ENCODE measurements around the gene KIAA1328. TPM values are rescaled to one million over a fixed set of nuclear protein-coding genes. Genes with fewer than 3 reads are reported as not detected.

The KIAA1328 gene
- total RNA-seq, 1 donor from 2014 or later = 8.4 TPM

GRCh38 chr18:37084912-37085311 is 256.0 kb downstream of the KIAA1328 start:
- Histone ChIP-seq H3K4me1 (no peaks in the 10 kb centered on the region), H3K9me3 (peaks cover 0 to 10% of the 10 kb centered on the region in 2 donors), H3K27me3 (no peaks in the 10 kb centered on the region), H3K36me3 (no peaks in the 10 kb centered on the region), H3K4me3 (no peak overlapping the region), H3K27ac (no peak overlapping the region)
- no peak for TF ChIP-seq CTCF (IDR thresholded peaks at IDR 0.05)
- DNase-seq (ENCODE audit: low spot score in 2 of 2) = no peak
- intact Hi-C loops (cut with DNase I) = no loop called here

GRCh38 chr18:37085362-37085761 is 256.4 kb downstream of the KIAA1328 start:
- Histone ChIP-seq H3K27me3 (no peaks in the 10 kb centered on the region), H3K27ac (no peak overlapping the region), H3K36me3 (no peaks in the 10 kb centered on the region), H3K4me1 (no peaks in the 10 kb centered on the region), H3K4me3 (no peak overlapping the region), H3K9me3 (peaks cover 0 to 7% of the 10 kb centered on the region in 2 donors)
- intact Hi-C loops (cut with DNase I) = no loop called here
- no peak for DNase-seq (ENCODE audit: low spot score in 2 of 2)
- no peak for TF ChIP-seq CTCF (IDR thresholded peaks at IDR 0.05)

GRCh38 chr18:37107748-37108522 is 279.0 kb downstream of the KIAA1328 start:
- Histone ChIP-seq H3K4me1 (no peaks in the 10 kb centered on the region), H3K27me3 (no peaks in the 10 kb centered on the region), H3K36me3 (no peaks in the 10 kb centered on the region), H3K27ac (no peak overlapping the region), H3K9me3 (peaks cover 12 to 32% of the 10 kb centered on the region in 2 donors), H3K4me3 (no peak overlapping the region)
- no peak for TF ChIP-seq CTCF (IDR thresholded peaks at IDR 0.05)
- intact Hi-C loops (cut with DNase I) = no loop called here
- no peak for DNase-seq (ENCODE audit: low spot score in 2 of 2)

GRCh38 chr18:37122877-37123276 is 293.9 kb downstream of the KIAA1328 start:
- intact Hi-C loops (cut with DNase I) = no loop called here
- no peak for DNase-seq (ENCODE audit: low spot score in 2 of 2)
- H3K4me3 ChIP-seq = no peak overlapping the region
- H3K4me1 ChIP-seq = no peaks in the 10 kb centered on the region
- no peaks in the 10 kb centered on the region for H3K36me3 ChIP-seq
- H3K27ac ChIP-seq = no peak overlapping the region
- TF ChIP-seq CTCF (IDR thresholded peaks at IDR 0.05) = no peak
- H3K27me3 ChIP-seq = no peaks in the 10 kb centered on the region
- H3K9me3 ChIP-seq = peaks cover 0 to 10% of the 10 kb centered on the region in 2 donors

GRCh38 chr18:37124516-37124915 is 295.6 kb downstream of the KIAA1328 start:
- no peak overlapping the region for H3K27ac ChIP-seq
- no peaks in the 10 kb centered on the region for H3K36me3 ChIP-seq
- intact Hi-C loops (cut with DNase I) = no loop called here
- no peak for TF ChIP-seq CTCF (IDR thresholded peaks at IDR 0.05)
- no peaks in the 10 kb centered on the region for H3K9me3 ChIP-seq
- H3K4me1 ChIP-seq = no peaks in the 10 kb centered on the region
- DNase-seq (ENCODE audit: low spot score in 2 of 2) = no peak
- no peaks in the 10 kb centered on the region for H3K27me3 ChIP-seq
- H3K4me3 ChIP-seq = no peak overlapping the region

All from ascending aorta (tissue), 2 donors.